ENCODE measurements around the gene CPM. TPM values are rescaled to one million over a fixed set of nuclear protein-coding genes. Genes with fewer than 3 reads are reported as not detected.

The CPM gene
- total RNA-seq, 1 experiment from 2014 or later: 4.2 TPM

- no peaks in the 10 kb centered on the region for H3F3A ChIP-seq (ENCODE audit: insufficient read depth, low read depth)
Observed at GRCh38 chr12:68855111-68855510, 77.9 kb downstream of the CPM start.

DNA sequence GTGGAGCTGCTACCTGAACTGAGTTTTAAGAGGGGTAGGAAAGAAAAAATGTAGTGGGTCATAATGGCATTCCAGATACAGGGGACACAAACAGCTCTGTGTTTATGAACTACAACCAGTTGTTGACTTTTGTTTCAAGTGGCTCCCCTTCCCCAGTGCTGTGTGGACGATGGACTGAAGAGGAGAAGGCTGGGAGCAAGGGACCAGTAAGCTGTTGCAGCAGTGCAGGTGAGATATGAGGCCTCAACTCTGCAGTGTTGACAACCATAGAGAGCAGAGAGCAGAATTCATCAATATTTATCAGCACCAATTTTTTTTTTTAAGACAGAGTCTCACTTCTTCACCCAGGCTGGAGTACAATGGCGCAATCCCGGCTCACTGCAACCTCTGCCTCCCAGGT is 78.4 kb downstream of the CPM start:
- Histone ChIP-seq H3K9me3 (ENCODE audit: insufficient read depth, low read depth) (no peaks in the 10 kb centered on the region), H2AFZ (no peak overlapping the region), H3K4me3 (no peak overlapping the region), H4K20me1 (ENCODE audit: insufficient read depth) (no peaks in the 10 kb centered on the region), H3K36me3 (ENCODE audit: low read depth) (no peaks in the 10 kb centered on the region), H3K79me2 (ENCODE audit: low read depth) (no peaks in the 10 kb centered on the region), H3K4me2 (no peak overlapping the region), H3F3A (ENCODE audit: insufficient read depth, low read depth) (no peaks in the 10 kb centered on the region), H3K27me3 (ENCODE audit: insufficient read depth, low read depth) (no peaks in the 10 kb centered on the region), H3K9me2 (ENCODE audit: insufficient read depth) (no peaks in the 10 kb centered on the region), H3K27ac (no peak overlapping the region), H3K4me1 (replicated peaks; ENCODE audit: insufficient read depth) (no peaks in the 10 kb centered on the region)
- POLR2A ChIA-PET (ENCODE audit: unreplicated experiment): no interaction called here
- no TSS peak for BruUV-seq (replicated peaks)
- CTCF ChIA-PET: no interaction called here
- DNase-seq: no peak
- TF ChIP-seq, protein P1, sequence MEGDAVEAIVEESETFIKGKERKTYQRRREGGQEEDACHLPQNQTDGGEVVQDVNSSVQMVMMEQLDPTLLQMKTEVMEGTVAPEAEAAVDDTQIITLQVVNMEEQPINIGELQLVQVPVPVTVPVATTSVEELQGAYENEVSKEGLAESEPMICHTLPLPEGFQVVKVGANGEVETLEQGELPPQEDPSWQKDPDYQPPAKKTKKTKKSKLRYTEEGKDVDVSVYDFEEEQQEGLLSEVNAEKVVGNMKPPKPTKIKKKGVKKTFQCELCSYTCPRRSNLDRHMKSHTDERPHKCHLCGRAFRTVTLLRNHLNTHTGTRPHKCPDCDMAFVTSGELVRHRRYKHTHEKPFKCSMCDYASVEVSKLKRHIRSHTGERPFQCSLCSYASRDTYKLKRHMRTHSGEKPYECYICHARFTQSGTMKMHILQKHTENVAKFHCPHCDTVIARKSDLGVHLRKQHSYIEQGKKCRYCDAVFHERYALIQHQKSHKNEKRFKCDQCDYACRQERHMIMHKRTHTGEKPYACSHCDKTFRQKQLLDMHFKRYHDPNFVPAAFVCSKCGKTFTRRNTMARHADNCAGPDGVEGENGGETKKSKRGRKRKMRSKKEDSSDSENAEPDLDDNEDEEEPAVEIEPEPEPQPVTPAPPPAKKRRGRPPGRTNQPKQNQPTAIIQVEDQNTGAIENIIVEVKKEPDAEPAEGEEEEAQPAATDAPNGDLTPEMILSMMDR (conservative IDR thresholded peaks at IDR 0.05): no peak
- no peak for TF ChIP-seq EZH2 (IDR thresholded peaks at IDR 0.05; ENCODE audit: low read depth)
- intact Hi-C loops (cut with micrococcal nuclease; ENCODE audit: unreplicated experiment): no loop called here

More at GRCh38 chr12:68855111-68855510, 77.9 kb downstream of the CPM start:
- intact Hi-C loops (cut with micrococcal nuclease; ENCODE audit: unreplicated experiment): no loop called here
- DNase-seq: no peak
- Histone ChIP-seq H3K36me3 (ENCODE audit: low read depth) (no peaks in the 10 kb centered on the region), H3K9me2 (ENCODE audit: insufficient read depth) (no peaks in the 10 kb centered on the region), H3K4me1 (replicated peaks; ENCODE audit: insufficient read depth) (no peaks in the 10 kb centered on the region), H4K20me1 (ENCODE audit: insufficient read depth) (no peaks in the 10 kb centered on the region), H3K79me2 (ENCODE audit: low read depth) (no peaks in the 10 kb centered on the region), H3K27ac (no peak overlapping the region), H2AFZ (no peak overlapping the region), H3K4me3 (no peak overlapping the region), H3K9me3 (ENCODE audit: insufficient read depth, low read depth) (no peaks in the 10 kb centered on the region), H3K4me2 (no peak overlapping the region), H3K27me3 (ENCODE audit: insufficient read depth, low read depth) (no peaks in the 10 kb centered on the region)
- TF ChIP-seq, protein P1 (conservative IDR thresholded peaks at IDR 0.05): no peak
- TF ChIP-seq EZH2 (IDR thresholded peaks at IDR 0.05; ENCODE audit: low read depth): no peak
- CTCF ChIA-PET: no interaction called here
- no TSS peak for BruUV-seq (replicated peaks)
- POLR2A ChIA-PET (ENCODE audit: unreplicated experiment): no interaction called here

GRCh38 chr12:68854078-68854468 is 78.9 kb downstream of the CPM start:
- intact Hi-C loops (cut with micrococcal nuclease; ENCODE audit: unreplicated experiment): no loop called here
- Histone ChIP-seq H3K4me1 (replicated peaks; ENCODE audit: insufficient read depth) (no peaks in the 10 kb centered on the region), H3K9me2 (ENCODE audit: insufficient read depth) (no peaks in the 10 kb centered on the region), H3K4me2 (no peak overlapping the region), H3K9me3 (ENCODE audit: insufficient read depth, low read depth) (no peaks in the 10 kb centered on the region), H3K4me3 (no peak overlapping the region), H3K79me2 (ENCODE audit: low read depth) (no peaks in the 10 kb centered on the region), H2AFZ (no peak overlapping the region), H4K20me1 (ENCODE audit: insufficient read depth) (no peaks in the 10 kb centered on the region), H3K27me3 (ENCODE audit: insufficient read depth, low read depth) (no peaks in the 10 kb centered on the region), H3K27ac (no peak overlapping the region), H3K36me3 (ENCODE audit: low read depth) (no peaks in the 10 kb centered on the region), H3F3A (ENCODE audit: insufficient read depth, low read depth) (no peaks in the 10 kb centered on the region)
- CTCF ChIA-PET: interaction anchor here (0.6 kb wide), 1 partner anchor 135 kb away, joined by 4 read pairs; no protein-coding TSS in a partner anchor
- BruUV-seq (replicated peaks): no TSS peak
- no peak for DNase-seq
- no peak for TF ChIP-seq EZH2 (IDR thresholded peaks at IDR 0.05; ENCODE audit: low read depth)
- TF ChIP-seq, protein P1 (conservative IDR thresholded peaks at IDR 0.05): no peak
- POLR2A ChIA-PET (ENCODE audit: unreplicated experiment): interaction anchor here (0.6 kb wide), 1 partner anchor 186 kb away, joined by 3 read pairs; no protein-coding TSS in a partner anchor
